BE2C (cell line): ENCODE data around the gene LGSN.
"Not testable (repeated sequence)": the region's sequence is repeated elsewhere in the genome, so short reads cannot be mapped to it uniquely, and the experiment has no call there.

Experiments used
- DNase-seq: peaks from one replicate; pipeline ENCODE4 v3.0.0-alpha.2; 2020
- H3K27me3 ChIP-seq: fragments of 250-450 bp; sonication (Bioruptor Pico); 2 replicates; pipeline ENCODE4 v1.5.1; 2020; ENCODE audit warnings: mild to moderate bottlenecking
- H3K36me3 ChIP-seq: fragments of 250-450 bp; sonication (Bioruptor Pico); 2 replicates; pipeline ENCODE4 v1.5.1; 2020; ENCODE audit warnings: mild to moderate bottlenecking
- H3K4me1 ChIP-seq: fragments of 250-450 bp; sonication (Bioruptor Pico); 2 replicates; pipeline ENCODE4 v1.5.1; 2020
- H3K4me3 ChIP-seq: 2 replicates; pipeline ENCODE4 v1.5.1; 2011; ENCODE audit warnings: low read depth, low read length
- H3K9me3 ChIP-seq: fragments of 250-450 bp; sonication (Bioruptor Pico); 2 replicates; pipeline ENCODE4 v1.5.1; 2020
- TF ChIP-seq, protein P1 (sequence below): IDR thresholded peaks from 2 replicates; pipeline ENCODE4 v1.5.1; 2012; ENCODE audit warnings: mild to moderate bottlenecking, low read depth, low read length

LGSN gene

DNA sequence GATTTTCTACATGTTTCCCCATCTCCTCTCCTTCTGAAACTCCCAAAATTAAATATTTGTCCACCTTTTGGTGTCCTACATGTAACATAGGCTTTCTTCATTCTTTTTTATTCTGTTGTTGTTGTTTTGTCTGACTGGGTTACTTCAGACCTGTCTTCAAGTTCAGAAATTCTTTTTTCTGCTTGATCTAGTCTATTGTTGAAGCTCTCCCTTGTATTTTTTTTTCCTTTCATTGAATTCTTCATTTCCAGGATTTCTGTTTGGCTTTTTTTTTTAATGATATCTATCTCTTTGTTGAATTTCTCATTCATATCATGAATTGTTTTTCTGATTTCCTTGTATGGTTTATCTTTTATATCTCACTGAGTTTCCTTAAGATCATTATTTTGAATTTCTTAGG lies 20.6 kb upstream of the LGSN start:
- H3K4me3 ChIP-seq: no peak overlapping the region
- H3K27me3 ChIP-seq: no peaks in the 10 kb centered on the region
- H3K9me3 ChIP-seq: no peaks in the 10 kb centered on the region
- H3K4me1 ChIP-seq: no peaks in the 10 kb centered on the region
- DNase-seq: no peak
- TF ChIP-seq, protein P1, sequence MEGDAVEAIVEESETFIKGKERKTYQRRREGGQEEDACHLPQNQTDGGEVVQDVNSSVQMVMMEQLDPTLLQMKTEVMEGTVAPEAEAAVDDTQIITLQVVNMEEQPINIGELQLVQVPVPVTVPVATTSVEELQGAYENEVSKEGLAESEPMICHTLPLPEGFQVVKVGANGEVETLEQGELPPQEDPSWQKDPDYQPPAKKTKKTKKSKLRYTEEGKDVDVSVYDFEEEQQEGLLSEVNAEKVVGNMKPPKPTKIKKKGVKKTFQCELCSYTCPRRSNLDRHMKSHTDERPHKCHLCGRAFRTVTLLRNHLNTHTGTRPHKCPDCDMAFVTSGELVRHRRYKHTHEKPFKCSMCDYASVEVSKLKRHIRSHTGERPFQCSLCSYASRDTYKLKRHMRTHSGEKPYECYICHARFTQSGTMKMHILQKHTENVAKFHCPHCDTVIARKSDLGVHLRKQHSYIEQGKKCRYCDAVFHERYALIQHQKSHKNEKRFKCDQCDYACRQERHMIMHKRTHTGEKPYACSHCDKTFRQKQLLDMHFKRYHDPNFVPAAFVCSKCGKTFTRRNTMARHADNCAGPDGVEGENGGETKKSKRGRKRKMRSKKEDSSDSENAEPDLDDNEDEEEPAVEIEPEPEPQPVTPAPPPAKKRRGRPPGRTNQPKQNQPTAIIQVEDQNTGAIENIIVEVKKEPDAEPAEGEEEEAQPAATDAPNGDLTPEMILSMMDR: no peak
- no peaks in the 10 kb centered on the region for H3K36me3 ChIP-seq

DNA sequence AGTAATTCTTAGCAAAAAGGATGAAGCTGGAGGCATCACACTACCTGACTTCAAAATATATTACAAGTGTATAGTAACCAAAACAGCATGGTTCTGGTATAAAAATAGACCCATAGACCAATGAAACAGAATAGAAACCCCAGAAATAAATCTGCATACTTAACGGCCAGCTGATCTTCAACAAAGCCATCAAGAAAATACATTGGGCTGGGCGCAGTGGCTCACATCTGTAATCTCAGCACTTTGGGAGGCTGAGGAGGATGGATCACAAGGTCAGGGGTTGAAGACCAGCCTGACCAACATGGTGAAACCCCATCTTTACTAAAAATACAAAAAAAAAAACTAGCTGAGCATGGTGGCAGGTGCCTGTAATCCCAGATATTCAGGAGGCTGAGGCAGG lies 14.9 kb upstream of the LGSN start:
- not testable (repeated sequence) for H3K4me3 ChIP-seq, H3K4me1 ChIP-seq, H3K27me3 ChIP-seq, H3K36me3 ChIP-seq, H3K9me3 ChIP-seq, DNase-seq

DNA sequence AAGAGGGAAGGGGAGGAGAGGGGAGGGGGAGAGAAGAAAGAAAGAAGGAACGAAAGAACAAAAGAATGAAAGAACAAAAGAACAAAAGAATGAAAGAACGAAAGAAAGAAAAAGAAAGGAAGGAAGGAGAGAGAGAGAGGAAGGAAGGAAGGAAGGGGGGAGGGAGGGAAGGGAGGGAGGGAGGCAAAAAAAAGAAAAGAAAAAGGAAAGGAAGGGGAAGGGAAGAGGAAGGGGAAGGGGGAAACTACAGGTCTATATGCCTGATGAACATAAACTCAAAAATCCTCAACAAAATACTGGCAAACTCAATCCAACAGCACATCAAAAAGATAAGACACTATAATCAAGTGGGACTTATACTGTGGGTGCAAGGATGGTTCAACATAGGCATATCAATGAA lies 13.7 kb upstream of the LGSN start:
- no peaks in the 10 kb centered on the region for H3K9me3 ChIP-seq
- TF ChIP-seq, protein P1: no peak
- no peak overlapping the region for H3K4me3 ChIP-seq
- DNase-seq: no peak
- H3K4me1 ChIP-seq: no peaks in the 10 kb centered on the region
- no peaks in the 10 kb centered on the region for H3K27me3 ChIP-seq
- no peaks in the 10 kb centered on the region for H3K36me3 ChIP-seq

DNA sequence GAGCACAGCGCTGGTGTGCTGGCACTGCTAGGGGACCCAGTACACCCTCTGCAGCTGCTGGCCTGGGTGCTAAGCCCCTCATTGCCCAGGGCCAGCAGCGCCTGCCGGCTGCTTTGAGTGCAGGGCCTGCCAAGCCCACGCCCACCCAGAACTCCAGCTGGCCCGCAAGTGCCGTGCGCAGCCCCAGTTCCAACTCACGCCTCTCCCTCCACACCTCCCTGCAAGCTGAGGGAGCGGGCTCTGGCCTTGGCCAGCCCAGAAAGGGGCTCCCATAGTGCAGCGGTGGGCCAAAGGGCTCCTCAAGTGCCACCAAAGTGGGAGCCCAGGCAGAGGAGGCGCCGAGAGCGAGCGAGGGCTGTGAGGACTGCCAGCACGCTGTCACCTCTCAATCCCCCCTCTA lies 6.8 kb upstream of the LGSN start:
- not testable (repeated sequence) for H3K27me3 ChIP-seq, DNase-seq, H3K4me3 ChIP-seq, H3K36me3 ChIP-seq, H3K4me1 ChIP-seq, H3K9me3 ChIP-seq

DNA sequence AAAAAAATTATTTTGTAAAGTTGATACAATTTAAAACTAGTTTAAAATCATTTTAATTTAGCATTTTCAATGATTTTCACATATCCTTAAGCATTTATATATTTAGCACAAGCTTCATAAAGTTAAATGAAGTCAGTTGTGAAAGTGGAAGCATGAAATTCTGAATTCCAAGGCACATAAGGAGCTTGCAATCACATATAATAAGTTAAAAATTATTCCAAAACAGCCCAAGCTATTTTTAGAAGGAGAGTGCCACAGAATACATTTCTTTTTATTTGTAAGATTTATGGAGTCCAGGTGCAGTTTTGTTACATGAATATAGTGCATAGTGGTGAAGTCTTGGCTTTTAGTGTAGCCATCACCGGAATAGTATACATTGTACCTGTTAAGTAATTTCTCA lies 3.2 kb upstream of the LGSN start:
- TF ChIP-seq, protein P1: no peak
- Histone ChIP-seq H3K9me3 (no peaks in the 10 kb centered on the region), H3K4me3 (no peak overlapping the region), H3K27me3 (no peaks in the 10 kb centered on the region), H3K36me3 (no peaks in the 10 kb centered on the region), H3K4me1 (no peaks in the 10 kb centered on the region)
- DNase-seq: no peak

DNA sequence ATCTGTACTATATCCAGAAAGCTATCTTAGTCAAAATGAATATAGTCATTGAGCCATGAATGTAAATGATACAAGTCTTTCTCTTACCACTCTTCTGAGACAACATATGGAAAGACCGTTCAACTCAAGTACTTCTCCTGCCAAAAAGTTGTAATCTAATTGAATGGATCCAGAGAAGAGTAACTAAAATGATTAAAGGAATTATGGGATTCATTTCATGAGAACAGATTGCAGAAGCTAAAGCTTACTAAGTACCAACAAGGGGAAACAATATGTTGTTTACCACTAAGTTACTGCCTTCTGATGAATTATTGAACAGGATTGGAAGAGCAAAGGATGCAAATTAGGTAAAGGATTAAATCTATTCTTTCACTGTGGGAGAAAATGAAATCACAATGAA lies 2.0 kb upstream of the LGSN start:
- H3K4me3 ChIP-seq: no peak overlapping the region
- no peaks in the 10 kb centered on the region for H3K4me1 ChIP-seq
- no peaks in the 10 kb centered on the region for H3K9me3 ChIP-seq
- no peak for DNase-seq
- no peaks in the 10 kb centered on the region for H3K27me3 ChIP-seq
- no peaks in the 10 kb centered on the region for H3K36me3 ChIP-seq
- TF ChIP-seq, protein P1: no peak

DNA sequence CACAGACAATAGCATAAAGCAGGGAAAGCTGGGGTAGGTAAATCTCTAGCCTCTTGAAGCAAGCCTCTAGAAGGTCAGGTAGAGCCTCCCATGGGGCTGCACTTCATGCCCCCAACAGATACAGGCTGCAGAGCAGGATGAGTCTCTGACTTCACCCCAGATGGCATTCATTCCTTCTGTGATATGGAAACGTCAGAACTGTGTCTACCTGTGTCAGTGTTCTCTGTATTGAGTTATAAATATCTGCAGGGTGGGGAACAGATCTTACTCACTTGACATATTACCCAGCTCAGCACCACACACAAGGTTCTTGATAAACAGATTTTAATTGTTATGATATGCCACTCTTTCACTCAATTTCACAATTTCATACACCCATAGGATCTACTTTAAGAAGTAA lies 2.1 kb downstream of the LGSN start:
- H3K4me1 ChIP-seq: no peaks in the 10 kb centered on the region
- DNase-seq: no peak
- H3K36me3 ChIP-seq: no peaks in the 10 kb centered on the region
- TF ChIP-seq, protein P1: no peak
- H3K27me3 ChIP-seq: no peaks in the 10 kb centered on the region
- H3K4me3 ChIP-seq: no peak overlapping the region
- H3K9me3 ChIP-seq: no peaks in the 10 kb centered on the region
